GM13976 (cell line): ENCODE results near the gene SDSL.

Source experiments
- DNase-seq: peaks from one replicate; pipeline ENCODE4 v3.0.0; 2012; ENCODE audit warnings: low spot score
- CTCF ChIP-seq: IDR thresholded peaks from 2 replicates; pipeline ENCODE4 v1.5.1; 2012; ENCODE audit warnings: borderline replicate concordance, mild to moderate bottlenecking; ENCODE audit not compliant: insufficient read depth; ENCODE audit errors: extremely low read depth, missing control alignments, control extremely low read depth
- in situ Hi-C: fragments of 300-500 bp; cut with MboI; formaldehyde crosslinking; loops from one replicate; pipeline ENCODE4 v1.12.0; 2022; ENCODE audit warnings: low sequenced_read_pairs, mixed read lengths, inconsistent platforms; ENCODE audit not compliant: unreplicated experiment

Gene SDSL

GRCh38 chr12:113408756-113409298 is 13.4 kb upstream of the SDSL start:
- in situ Hi-C loops: no loop called here
- TF ChIP-seq CTCF: no peak
- DNase-seq: no peak

GRCh38 chr12:113409462-113410124 is 12.6 kb upstream of the SDSL start:
- DNase-seq: no peak
- in situ Hi-C loops: no loop called here
- TF ChIP-seq CTCF: no peak

- no peak for DNase-seq
- no peak for TF ChIP-seq CTCF
- in situ Hi-C loops: no loop called here
Measured at GRCh38 chr12:113413488-113413939, 8.7 kb upstream of the SDSL start.

- DNase-seq: no peak
- in situ Hi-C loops: no loop called here
- TF ChIP-seq CTCF: no peak
Measured at GRCh38 chr12:113414519-113415038, 7.6 kb upstream of the SDSL start.

GRCh38 chr12:113416091-113416754 is 6.0 kb upstream of the SDSL start:
- in situ Hi-C loops: no loop called here
- TF ChIP-seq CTCF: no peak
- no peak for DNase-seq

- in situ Hi-C loops: no loop called here
- no peak for DNase-seq
- TF ChIP-seq CTCF: no peak
Measured at GRCh38 chr12:113418213-113418879, 3.8 kb upstream of the SDSL start.
